IMR-90 (cell line): ENCODE data around the gene TFRC. TPM values are rescaled to one million over a fixed set of nuclear protein-coding genes. Genes with fewer than 3 reads are reported as not detected.
A peak's percentile ranks its signal among the peaks of the same experiment; 100 is the strongest.

Experiments
- ATAC-seq: fragments of 200-7000 bp; cut with Tn5 transposase; 2 replicates; pipeline ENCODE4 v1.9.1; 2020; ENCODE audit warnings: low read depth, mild to moderate bottlenecking, moderate library complexity
- BruUV-seq: library from RNA; stranded (reverse); fragments of 400-500 nt; replicated peaks from 2 replicates; lab custom pipeline; 2021; lab: Mats Ljungman, UMichigan
- CTCF ChIA-PET: fragments of 300-600 bp; formaldehyde crosslinking; extraction: SDS; loops from one replicate; lab custom pipeline; 2021; ENCODE audit warnings: antibody characterized with exemption; lab: Yijun Ruan, JAX
- POLR2A ChIA-PET: fragments of 300-600 bp; sonication (Branson Sonifier 250); formaldehyde crosslinking; loops from one replicate; lab custom pipeline; 2022; ENCODE audit warnings: antibody characterized with exemption; ENCODE audit not compliant: unreplicated experiment; lab: Charles Lee
- DNase-seq: peaks from one replicate; pipeline ENCODE4 v3.0.0; 2013
- H2AFZ ChIP-seq: replicated peaks from 2 replicates; pipeline ENCODE3; 2013; ENCODE audit warnings: low read length, mild to moderate bottlenecking; ENCODE audit not compliant: poor library complexity
- H2AK5ac ChIP-seq: 2 replicates; pipeline ENCODE4 v1.6.1; 2013; ENCODE audit warnings: low read depth, low read length, inconsistent platforms
- H2AK9ac ChIP-seq: replicated peaks from 2 replicates; pipeline ENCODE3; 2013; ENCODE audit warnings: mild to moderate bottlenecking, low read depth, low read length, moderate library complexity; ENCODE audit not compliant: poor library complexity
- H2BK120ac ChIP-seq: 2 replicates; pipeline ENCODE4 v1.6.1; 2013; ENCODE audit warnings: low read depth, low read length, inconsistent platforms
- H2BK15ac ChIP-seq: 3 replicates; pipeline ENCODE4 v1.6.1; 2013; ENCODE audit warnings: low read depth, low read length, inconsistent platforms
- H2BK20ac ChIP-seq: 2 replicates; pipeline ENCODE4 v1.6.1; 2013; ENCODE audit warnings: low read depth, mild to moderate bottlenecking, inconsistent platforms, low read length, moderate library complexity
- H2BK5ac ChIP-seq: 2 replicates; pipeline ENCODE4 v1.6.1; 2013; ENCODE audit warnings: mild to moderate bottlenecking, low read depth, low read length, inconsistent platforms; ENCODE audit not compliant: poor library complexity, severe bottlenecking
- H3K14ac ChIP-seq: replicated peaks from 2 replicates; pipeline ENCODE4 v1.6.1; 2013; ENCODE audit warnings: low read depth, low read length, inconsistent platforms
- H3K18ac ChIP-seq: 2 replicates; pipeline ENCODE4 v1.6.1; 2013; ENCODE audit warnings: low read depth, low read length, control low read depth
- H3K23ac ChIP-seq: 2 replicates; pipeline ENCODE4 v1.6.1; 2013; ENCODE audit warnings: low read depth, low read length, inconsistent platforms
- H3K27ac ChIP-seq: 2 replicates; pipeline ENCODE4 v1.5.1; 2013; ENCODE audit warnings: mild to moderate bottlenecking, control low read depth, low read length; ENCODE audit not compliant: insufficient read depth
- H3K27me3 ChIP-seq: 2 replicates; pipeline ENCODE4 v1.6.1; 2013; ENCODE audit warnings: low read length; ENCODE audit not compliant: control insufficient read depth, insufficient read depth
- H3K36me3 ChIP-seq: 2 replicates; pipeline ENCODE4 v1.6.1; 2013; ENCODE audit warnings: low read length, mixed read lengths; ENCODE audit not compliant: control insufficient read depth, insufficient read depth
- H3K4ac ChIP-seq: 2 replicates; pipeline ENCODE4 v1.6.1; 2013; ENCODE audit warnings: low read depth, low read length, inconsistent platforms
- H3K4me1 ChIP-seq: 2 replicates; pipeline ENCODE4 v1.6.1; 2013; ENCODE audit warnings: low read length, mixed read lengths; ENCODE audit not compliant: control insufficient read depth, insufficient read depth
- H3K4me2 ChIP-seq: 2 replicates; pipeline ENCODE4 v1.6.1; 2013; ENCODE audit warnings: low read depth, mild to moderate bottlenecking, control low read depth, low read length, moderate library complexity
- H3K4me3 ChIP-seq: 2 replicates; pipeline ENCODE4 v1.5.1; 2013; ENCODE audit warnings: low read depth, mild to moderate bottlenecking, control low read depth, low read length, moderate library complexity; ENCODE audit not compliant: insufficient read depth
- H3K56ac ChIP-seq: 2 replicates; pipeline ENCODE4 v1.6.1; 2013; ENCODE audit warnings: low read length, inconsistent platforms; ENCODE audit not compliant: insufficient read depth; ENCODE audit errors: extremely low read depth
- H3K79me1 ChIP-seq, 2 experiments: 2 replicates each; pipeline ENCODE4 v1.6.1; 2013; ENCODE audit warnings: low read length in 2 of 2, inconsistent platforms in 1 of 2, low read depth in 1 of 2
- H3K9ac ChIP-seq: 2 replicates; pipeline ENCODE4 v1.6.1; 2013; ENCODE audit warnings: low read depth, low read length, control low read depth
- H3K9me1 ChIP-seq: 2 replicates; pipeline ENCODE4 v1.6.1; 2013; ENCODE audit warnings: low read length, inconsistent platforms; ENCODE audit not compliant: insufficient read depth
- H3K9me3 ChIP-seq: 2 replicates; pipeline ENCODE4 v1.6.1; 2013; ENCODE audit warnings: low read length; ENCODE audit not compliant: control insufficient read depth, insufficient read depth
- H4K20me1 ChIP-seq: 2 replicates; pipeline ENCODE4 v1.6.1; 2013; ENCODE audit warnings: low read length, inconsistent platforms; ENCODE audit not compliant: insufficient read depth
- H4K5ac ChIP-seq: 2 replicates; pipeline ENCODE4 v1.6.1; 2013; ENCODE audit warnings: mild to moderate bottlenecking, low read depth, low read length, control low read depth
- H4K8ac ChIP-seq, 2 experiments: 2 replicates each; pipeline ENCODE4 v1.6.1; 2013; ENCODE audit warnings: low read depth in 2 of 2, low read length in 2 of 2, control low read depth in 1 of 2, inconsistent platforms in 1 of 2
- H4K91ac ChIP-seq: 2 replicates; pipeline ENCODE4 v1.6.1; 2013; ENCODE audit warnings: low read depth, low read length, inconsistent platforms; ENCODE audit not compliant: insufficient read depth
- BHLHE40 ChIP-seq: fragments of 150-350 bp; IDR thresholded peaks from 2 replicates; pipeline ENCODE4 v1.6.1; 2016; ENCODE audit warnings: mild to moderate bottlenecking, low read depth, low read length
- CEBPB ChIP-seq: IDR thresholded peaks from 2 replicates; pipeline ENCODE4 v1.6.1; 2012; ENCODE audit warnings: low read depth, low read length, improper control_type of control experiment
- CHD1 ChIP-seq: IDR thresholded peaks from 2 replicates; pipeline ENCODE4 v1.6.1; 2012; ENCODE audit warnings: low read depth, low read length, improper control_type of control experiment
- CTCF ChIP-seq: conservative IDR thresholded peaks from 2 replicates; pipeline ENCODE4 v1.5.1; 2012; ENCODE audit warnings: mild to moderate bottlenecking, low read depth, low read length, improper control_type of control experiment
- ELK1 ChIP-seq: fragments of 150-350 bp; IDR thresholded peaks from 2 replicates; pipeline ENCODE4 v1.6.1; 2016; ENCODE audit warnings: low read depth, mild to moderate bottlenecking, low read length, moderate library complexity, borderline replicate concordance
- FOS ChIP-seq: fragments of 150-350 bp; IDR thresholded peaks from 2 replicates; pipeline ENCODE4 v1.6.1; 2016; ENCODE audit warnings: low read depth, low read length
- MAFK ChIP-seq: IDR thresholded peaks from 2 replicates; pipeline ENCODE4 v1.6.1; 2012; ENCODE audit warnings: low read depth, low read length, improper control_type of control experiment
- MAZ ChIP-seq: IDR thresholded peaks from 2 replicates; pipeline ENCODE4 v1.6.1; 2012; ENCODE audit warnings: low read depth, mild to moderate bottlenecking, low read length, improper control_type of control experiment, moderate library complexity, borderline replicate concordance
- MXI1 ChIP-seq: IDR thresholded peaks from 2 replicates; pipeline ENCODE4 v1.6.1; 2012; ENCODE audit warnings: low read depth, mild to moderate bottlenecking, low read length, moderate library complexity, borderline replicate concordance
- NFE2L2 ChIP-seq: fragments of 150-350 bp; IDR thresholded peaks from 2 replicates; pipeline ENCODE4 v1.6.1; 2016; ENCODE audit warnings: low read depth, mild to moderate bottlenecking, low read length
- POLR2A ChIP-seq: IDR thresholded peaks from 2 replicates; pipeline ENCODE4 v1.6.1; 2012; ENCODE audit warnings: mild to moderate bottlenecking, low read depth, low read length
- RAD21 ChIP-seq: IDR thresholded peaks from 2 replicates; pipeline ENCODE4 v1.6.1; 2012; ENCODE audit warnings: low read length, improper control_type of control experiment
- RCOR1 ChIP-seq: IDR thresholded peaks from 2 replicates; pipeline ENCODE4 v1.6.1; 2012; ENCODE audit warnings: mild to moderate bottlenecking, low read length, improper control_type of control experiment; ENCODE audit not compliant: insufficient replicate concordance
- RFX5 ChIP-seq: IDR thresholded peaks from 2 replicates; pipeline ENCODE4 v1.8.0; 2012; ENCODE audit warnings: low read depth, mild to moderate bottlenecking, low read length, moderate library complexity
- SMC3 ChIP-seq: fragments of 150-350 bp; IDR thresholded peaks from 2 replicates; pipeline ENCODE4 v1.6.1; 2016; ENCODE audit warnings: low read depth, mild to moderate bottlenecking, antibody characterized with exemption, low read length, moderate library complexity
- USF2 ChIP-seq: fragments of 150-350 bp; IDR thresholded peaks from 2 replicates; pipeline ENCODE4 v1.6.1; 2017; ENCODE audit warnings: mild to moderate bottlenecking, antibody characterized with exemption, low read length, low read depth
- WGBS, 2 experiments: methylation state at CpG; one replicate each; pipeline versions ENCODE4 v1.1.5 to v1.1.7; 2013; ENCODE audit warnings: missing lambda C conversion rate in 2 of 2; ENCODE audit not compliant: insufficient read length in 1 of 2; ENCODE audit errors: extremely low coverage in 2 of 2; 5-methylcytosine and 5-hydroxymethylcytosine counted together
- dilution Hi-C: fragments of 300-500 bp; cut with HindIII; formaldehyde crosslinking; loops from one replicate; pipeline ENCODE4 v1.14.3; 2018; ENCODE audit warnings: low sequenced_read_pairs; ENCODE audit not compliant: unreplicated experiment
- in situ Hi-C: fragments of 300-500 bp; cut with MboI; formaldehyde crosslinking; loops from 3 replicates; pipeline ENCODE4 v1.14.3; 2019; ENCODE audit warnings: low sequenced_read_pairs, inconsistent platforms, mixed read lengths
- intact Hi-C: fragments of 100-400 bp; cut with micrococcal nuclease; formaldehyde crosslinking; loops from 2 replicates; pipeline ENCODE4 v1.10.0; 2022
- polyA plus RNA-seq, 3 experiments: library from polyadenylated mRNA; depleted of rRNA; stranded (reverse); fragments of >200 nt; gene quantifications; 2 replicates each; pipeline ENCODE4 v1.2.3, GENCODE V29; 2012; ENCODE audit warnings: low replicate concordance in 1 of 3
- total RNA-seq: library from RNA; depleted of rRNA; stranded (reverse); fragments of >200 nt; gene quantifications from 2 replicates; pipeline ENCODE4 v1.2.3, GENCODE V29; 2012

Gene TFRC
- total and polyA plus RNA-seq, 2 of the 4 experiments (the other 2 are of a cell fraction), result 78.6 to 156 TPM

GRCh38 chr3:196073255-196073753 lies 8.6 kb downstream of the TFRC start:
- Histone ChIP-seq H3K9ac (no peak overlapping the region), H2BK20ac (no peak overlapping the region), H2BK120ac (no peak overlapping the region), H4K5ac (no peak overlapping the region), H4K8ac (no peak overlapping the region), H3K4me1 (peaks cover 4% of the 10 kb centered on the region; the same call in 1 of the 2 replicates), H3K14ac (no peak overlapping the region), H2AFZ (no peak overlapping the region), H4K91ac (no peak overlapping the region), H3K23ac (no peak overlapping the region), H2AK5ac (no peak overlapping the region), H3K9me3 (no peaks in the 10 kb centered on the region), H3K27ac (no peak overlapping the region), H2BK15ac (no peak overlapping the region), H4K20me1 (peaks cover 12% of the 10 kb centered on the region), H2AK9ac (no peak overlapping the region), H3K9me1 (no peaks in the 10 kb centered on the region), H3K4me2 (no peak overlapping the region), H2BK5ac (no peak overlapping the region), H3K18ac (no peak overlapping the region), H3K4ac (no peak overlapping the region), H3K79me1 (peaks cover 7 to 17% of the 10 kb centered on the region in 2 experiments), H3K36me3 (peaks cover 40% of the 10 kb centered on the region), H3K4me3 (no peak overlapping the region), H3K27me3 (no peaks in the 10 kb centered on the region), H3K56ac (no peak overlapping the region)
- ChIA-PET CTCF (interaction anchor here (0.6 to 3.2 kb wide), 8 partner anchors 9 to 190 kb away, joined by 3 to 17 read pairs (median 6); no protein-coding TSS in a partner anchor), POLR2A (no interaction called here)
- ATAC-seq (peak; percentile 91), DNase-seq (peak; percentile 54)
- TF ChIP-seq USF2, result no peak
- no peak for TF ChIP-seq BHLHE40
- peak; percentile 71 for TF ChIP-seq CTCF
- no peak for TF ChIP-seq MXI1
- TF ChIP-seq CEBPB, result no peak
- TF ChIP-seq ELK1, result no peak
- no peak for TF ChIP-seq FOS
- peak; percentile 83 for TF ChIP-seq RAD21
- TF ChIP-seq RFX5, result no peak
- TF ChIP-seq MAFK, result no peak
- no peak for TF ChIP-seq MAZ
- no peak for TF ChIP-seq RCOR1
- TF ChIP-seq SMC3, result peak; percentile 91
- TF ChIP-seq NFE2L2, result no peak
- 0 out of 2 replicates have a peak, but pooled peaks have one; percentile 24 for TF ChIP-seq POLR2A
- TF ChIP-seq CHD1, result no peak
- in situ Hi-C loops, result loop anchor here (10.0 kb wide), 1 partner anchor 441 kb away; the partner anchor contains the start of gene SMCO1
- intact Hi-C loops, result loop anchor here (1.0 to 2.0 kb wide), 2 partner anchors 47 to 123 kb away; no protein-coding TSS in a partner anchor
- WGBS, 2 experiments, result no CpG with 5 or more reads among the region's 6 CpGs
- dilution Hi-C loops, result loop anchor here (25.0 kb wide), 1 partner anchor 114 kb away; no protein-coding TSS in a partner anchor
- BruUV-seq, result no TSS peak
